GM12891 (cell line): ENCODE data around the gene EYA2.
A peak's percentile ranks its signal among the peaks of the same experiment; 100 is the strongest.

Experiments used
- PAX5 ChIP-seq: IDR thresholded peaks from 2 replicates; pipeline ENCODE4 v1.6.1; 2011; ENCODE audit warnings: low read length, moderate library complexity, mild to moderate bottlenecking; ENCODE audit not compliant: insufficient read depth, severe bottlenecking
- POLR2A ChIP-seq: IDR thresholded peaks from 2 replicates; pipeline ENCODE4 v1.6.1; 2011; ENCODE audit warnings: low read depth, low read length, control low read depth
- POLR2AphosphoS5 ChIP-seq: IDR thresholded peaks from 2 replicates; pipeline ENCODE4 v1.6.1; 2011; ENCODE audit warnings: low read depth, low read length, control low read depth
- POU2F2 ChIP-seq: IDR thresholded peaks from 2 replicates; pipeline ENCODE4 v1.6.1; 2011; ENCODE audit warnings: low read depth, mild to moderate bottlenecking, control low read depth, low read length, moderate library complexity
- SPI1 ChIP-seq: IDR thresholded peaks from 2 replicates; pipeline ENCODE4 v1.6.1; 2011; ENCODE audit warnings: low read depth, low read length, control low read depth
- TAF1 ChIP-seq: IDR thresholded peaks from 2 replicates; pipeline ENCODE4 v1.6.1; 2011; ENCODE audit warnings: low read depth, low read length, control low read depth

DNA sequence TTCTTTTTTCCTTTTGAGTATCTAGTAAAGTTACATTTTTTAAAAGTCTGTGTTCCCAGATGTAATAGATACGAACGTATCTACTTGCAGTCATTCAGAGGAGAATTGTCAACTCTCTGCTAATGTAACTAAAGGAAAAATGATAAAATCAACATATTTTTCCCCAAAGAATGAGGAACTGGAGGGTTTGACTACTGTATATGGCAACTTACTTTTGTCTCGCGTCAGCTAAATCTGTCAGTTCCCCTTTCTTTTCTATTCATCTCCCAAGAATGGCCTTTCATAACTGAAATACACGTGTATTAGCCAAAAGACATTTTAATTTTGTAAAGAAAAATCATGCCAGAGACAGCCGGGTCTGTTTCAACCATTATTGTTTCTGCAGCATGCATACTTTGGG lies 5.4 kb downstream of the EYA2 start:
- no peak for TF ChIP-seq POLR2A
- no peak for TF ChIP-seq POU2F2
- TF ChIP-seq TAF1, result no peak
- TF ChIP-seq POLR2AphosphoS5, result no peak
- peak; percentile 66 for TF ChIP-seq SPI1
- TF ChIP-seq PAX5, result no peak
